GM12891 (cell line): ENCODE data around the gene NBEAL1.
"Not testable (repeated sequence)": the region's sequence is repeated elsewhere in the genome, so short reads cannot be mapped to it uniquely, and the experiment has no call there.

Source experiments
- POLR2A ChIP-seq: IDR thresholded peaks from 2 replicates; pipeline ENCODE4 v1.6.1; 2011; ENCODE audit warnings: low read depth, low read length, control low read depth
- POLR2AphosphoS5 ChIP-seq: IDR thresholded peaks from 2 replicates; pipeline ENCODE4 v1.6.1; 2011; ENCODE audit warnings: low read depth, low read length, control low read depth
- TAF1 ChIP-seq: IDR thresholded peaks from 2 replicates; pipeline ENCODE4 v1.6.1; 2011; ENCODE audit warnings: low read depth, low read length, control low read depth

DNA sequence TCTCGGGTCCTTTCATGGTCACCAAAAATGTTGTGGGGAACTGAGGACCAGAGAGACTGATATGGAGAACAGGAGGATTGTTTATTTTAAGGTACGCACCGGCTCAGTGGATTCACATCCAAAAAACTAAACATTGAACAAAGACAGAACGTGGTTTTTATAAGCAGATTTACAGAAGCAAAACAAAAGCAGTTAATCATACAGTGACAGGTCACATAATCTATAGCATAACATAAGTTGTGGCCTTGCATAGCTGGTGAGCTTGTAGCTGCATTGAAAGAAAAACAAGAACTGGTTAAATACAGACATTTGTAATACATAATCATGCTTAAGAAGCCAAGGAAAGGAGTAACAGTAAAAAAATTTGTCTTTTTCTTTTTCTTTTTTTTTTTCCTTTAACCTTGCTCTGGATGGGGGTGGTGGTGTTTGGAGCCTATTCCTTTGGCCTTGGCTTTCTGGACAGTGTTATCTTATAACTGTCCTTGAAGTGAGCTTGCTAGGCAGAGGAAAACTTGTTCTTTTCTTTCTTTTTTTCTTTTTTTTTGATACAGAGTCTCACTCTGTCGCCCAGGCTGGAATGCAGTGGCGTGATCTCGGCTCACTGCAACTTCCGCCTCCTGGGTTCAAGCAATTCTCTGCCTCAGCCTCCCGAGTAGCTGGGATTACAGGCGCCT, 238.9 kb downstream of the NBEAL1 start:
- not testable (repeated sequence) for TF ChIP-seq POLR2AphosphoS5, POLR2A, TAF1
